ENCODE data around the gene CHMP4B.
"Not testable (repeated sequence)": the region's sequence is repeated elsewhere in the genome, so short reads cannot be mapped to it uniquely, and the experiment has no call there.

CHMP4B gene

DNA sequence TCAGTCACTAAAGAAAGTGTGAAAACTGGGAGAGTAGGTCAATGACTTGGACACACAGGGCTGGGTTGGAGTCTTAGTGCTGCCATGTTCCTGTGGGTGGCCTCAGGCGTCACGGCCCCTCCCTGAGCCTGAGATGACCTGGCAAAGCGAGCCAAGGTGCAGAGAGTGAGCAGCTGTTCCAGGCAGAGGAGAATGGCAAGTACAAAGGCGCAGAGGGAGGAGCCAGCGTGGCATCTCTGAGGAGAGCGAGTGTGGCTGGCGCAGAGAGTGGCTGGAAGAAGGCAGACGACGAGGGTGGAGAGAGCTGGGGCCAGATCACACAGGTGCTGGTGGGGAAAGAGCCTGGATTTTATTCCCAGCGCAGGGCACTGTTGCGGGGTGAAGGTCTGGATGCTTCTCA is 20.6 kb upstream of the CHMP4B start:
- DNase-seq: no peak

DNA sequence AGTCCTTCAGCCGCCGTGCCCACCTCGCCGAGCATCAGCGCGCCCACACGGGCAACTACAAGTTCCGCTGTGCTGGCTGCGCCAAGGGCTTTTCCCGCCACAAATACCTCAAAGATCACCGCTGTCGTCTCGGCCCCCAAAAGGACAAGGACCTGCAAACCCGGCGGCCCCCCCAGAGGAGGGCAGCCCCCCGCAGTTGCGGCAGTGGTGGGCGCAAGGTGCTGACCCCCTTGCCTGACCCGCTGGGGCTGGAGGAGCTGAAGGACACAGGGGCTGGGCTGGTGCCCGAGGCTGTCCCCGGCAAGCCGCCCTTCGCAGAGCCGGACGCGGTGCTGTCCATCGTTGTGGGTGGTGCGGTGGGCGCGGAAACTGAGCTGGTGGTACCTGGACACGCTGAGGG is 20.1 kb upstream of the CHMP4B start:
- DNase-seq: no peak

DNA sequence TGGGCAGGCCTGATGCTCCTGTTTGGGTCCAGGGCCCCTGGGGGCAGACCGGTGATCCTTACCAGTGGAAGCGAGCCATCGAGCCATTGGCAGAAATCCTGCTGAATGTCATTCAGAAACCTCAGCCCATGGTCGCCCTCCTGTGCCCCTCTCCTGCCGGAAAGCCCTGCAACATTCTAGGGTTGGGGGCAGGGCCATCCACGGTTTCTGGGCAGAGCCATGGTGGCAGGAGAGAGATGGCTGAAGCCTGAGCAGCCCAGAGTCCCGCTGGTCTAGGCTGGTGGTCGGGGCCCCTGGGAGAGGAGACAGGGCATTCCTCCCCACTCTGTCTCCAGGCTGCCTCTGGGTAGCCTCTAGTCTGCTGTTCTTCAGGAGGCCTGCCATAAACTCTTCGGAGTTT is 19.6 kb upstream of the CHMP4B start:
- no peak for DNase-seq

DNA sequence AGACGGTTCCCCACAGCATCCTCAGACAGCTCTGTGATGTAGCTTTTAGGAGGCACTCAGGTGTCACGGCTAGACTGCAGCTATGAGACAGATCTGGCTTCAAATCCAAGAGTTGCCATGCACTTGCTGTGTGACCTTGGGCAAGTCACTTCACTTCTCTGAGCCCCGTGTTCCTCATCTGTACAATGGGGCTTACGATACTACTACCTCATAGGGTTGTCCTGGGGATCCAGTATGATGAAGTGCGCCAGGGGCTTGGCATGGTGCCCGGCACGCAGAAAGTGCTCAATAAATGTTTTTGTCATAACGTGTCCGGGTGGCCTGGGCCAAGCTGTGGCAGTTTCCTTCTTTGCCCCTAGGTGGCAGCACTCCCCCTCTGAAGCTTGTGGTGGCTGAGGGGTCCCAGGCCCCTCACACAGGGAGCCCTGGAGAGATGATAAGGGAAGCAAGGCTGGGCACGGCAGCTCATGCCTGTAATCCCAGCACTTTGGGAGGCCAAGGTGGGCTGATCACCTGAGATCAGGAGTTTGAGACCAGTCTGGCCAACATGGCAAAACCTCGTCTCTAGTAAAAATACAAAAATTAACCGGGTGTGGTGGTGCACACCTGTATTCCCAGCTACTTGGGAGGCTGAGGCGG is 19.1 kb upstream of the CHMP4B start:
- peak; percentile 16 to 46 (median 34) for DNase-seq

DNA sequence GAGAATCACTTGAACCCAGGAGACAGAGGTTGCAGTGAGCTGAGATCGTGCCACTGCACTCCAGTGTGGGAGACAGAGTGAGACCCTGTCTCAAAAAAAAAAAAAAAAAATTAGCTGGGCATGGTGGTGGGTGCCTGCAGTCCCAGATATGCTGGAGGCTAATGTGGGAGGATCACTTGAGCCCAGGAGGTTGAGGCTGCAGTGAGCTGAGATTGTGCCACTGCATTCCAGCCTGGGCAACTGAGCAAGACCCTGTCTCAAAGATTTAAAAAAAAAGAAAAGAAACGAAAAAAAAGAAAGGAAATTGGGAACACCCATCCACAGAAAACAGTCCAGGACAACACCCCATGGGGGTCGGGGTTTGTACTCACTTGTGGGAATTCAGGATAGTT is 18.6 kb upstream of the CHMP4B start:
- not testable (repeated sequence) for DNase-seq

DNA sequence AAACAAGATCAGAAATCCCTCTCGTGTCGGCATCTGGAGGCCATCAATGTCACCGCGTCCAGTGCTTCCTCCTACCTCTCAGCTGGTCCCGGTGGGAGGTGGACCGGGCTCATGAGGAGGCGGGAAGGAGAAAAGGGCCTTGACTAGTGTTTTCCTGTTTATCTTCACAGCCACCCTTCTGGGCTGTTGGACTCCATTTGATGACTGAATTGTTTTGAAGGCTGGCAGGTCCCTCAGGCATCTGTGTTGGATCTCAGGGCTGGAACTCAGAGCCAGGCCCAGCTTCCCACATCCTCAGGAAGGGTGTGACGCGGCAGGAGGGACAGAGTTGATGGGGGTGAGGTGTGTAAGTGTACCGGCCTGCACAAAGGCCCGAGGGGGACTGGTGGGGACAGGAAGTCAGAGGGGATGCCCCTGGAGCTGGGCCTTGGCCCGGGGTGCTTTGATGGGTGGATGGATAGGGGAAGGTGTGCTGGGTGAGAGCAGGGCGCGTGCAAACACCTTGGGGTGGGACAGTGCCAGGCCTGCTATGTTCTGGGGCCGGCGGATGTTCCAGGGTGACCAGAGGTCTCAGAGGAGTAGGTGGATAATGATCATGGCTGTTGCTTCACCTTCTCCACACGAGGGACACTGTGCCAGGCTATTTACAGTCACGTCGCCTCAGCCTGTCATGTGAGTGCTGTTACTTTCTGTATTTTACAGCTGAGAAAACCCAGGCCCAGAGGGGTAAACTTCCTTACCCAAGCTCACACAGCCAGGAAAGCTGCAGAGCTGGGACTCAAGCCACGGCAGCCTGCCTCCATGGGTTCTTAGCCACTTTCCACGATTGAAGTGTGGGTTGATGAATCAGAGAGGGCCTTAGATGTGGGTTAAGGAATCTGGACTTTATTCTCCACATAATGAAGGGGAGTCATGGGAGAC is 17.9 kb upstream of the CHMP4B start:
- no peak for DNase-seq

DNA sequence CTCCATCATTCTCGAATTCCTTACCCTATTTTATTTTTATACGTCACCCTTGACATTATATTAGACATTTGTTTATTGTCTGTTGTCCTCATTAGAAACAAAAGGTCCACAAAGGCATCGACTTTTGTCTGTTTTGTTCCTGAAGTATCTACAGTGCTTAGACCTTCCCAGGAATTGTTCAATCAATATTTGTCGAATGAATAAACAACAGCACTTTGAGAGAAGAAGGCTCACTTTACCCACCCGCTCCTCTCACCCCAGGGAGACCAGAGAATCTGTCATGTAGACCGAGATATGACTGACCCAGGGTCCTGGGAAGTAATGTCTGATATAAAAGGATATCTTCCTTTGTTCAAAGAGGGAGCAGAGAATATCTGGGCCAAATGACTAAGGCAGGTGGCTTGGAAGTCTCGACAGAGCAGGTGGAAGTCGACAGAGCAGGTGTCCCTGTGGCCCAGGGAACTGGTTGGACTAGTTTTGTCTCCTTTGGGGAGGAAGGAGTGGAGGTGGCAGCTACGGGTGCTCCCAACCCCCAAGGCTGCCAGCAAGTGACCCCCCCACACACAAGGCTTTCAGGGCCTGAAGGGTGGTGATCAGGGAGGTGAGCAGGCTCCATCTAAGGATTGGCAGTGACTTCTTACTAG is 14.8 kb upstream of the CHMP4B start:
- DNase-seq: no peak

DNA sequence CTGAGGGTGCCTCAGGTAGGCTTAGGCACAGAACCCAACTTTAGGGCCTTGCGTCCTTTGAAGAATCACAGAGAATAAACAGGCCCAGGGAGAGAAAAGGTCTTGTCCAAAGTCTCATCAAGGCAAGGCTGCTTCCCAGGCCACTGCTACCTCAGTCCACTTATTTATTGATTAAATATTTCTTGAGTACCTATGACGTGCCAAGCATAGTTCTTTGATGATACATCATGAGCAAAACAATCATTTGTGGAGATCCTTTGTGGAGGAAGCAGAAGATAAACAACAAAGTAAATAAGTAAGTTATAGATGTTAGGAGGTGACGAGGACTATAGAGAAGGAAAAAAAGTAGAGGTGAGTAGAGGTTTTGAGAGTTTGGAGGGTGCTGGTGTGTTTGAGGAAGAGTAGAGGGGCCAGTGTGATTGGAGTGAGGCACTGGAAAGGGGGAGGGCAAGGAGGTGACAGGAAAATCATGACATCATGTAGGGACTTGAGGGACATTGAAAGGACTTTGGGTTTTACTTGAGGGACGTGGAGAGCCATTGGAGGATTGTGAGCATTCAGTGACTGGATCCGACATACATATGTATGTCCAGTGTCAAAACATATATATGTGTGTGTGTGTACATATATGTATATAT is 14.1 kb upstream of the CHMP4B start:
- no peak for DNase-seq

DNA sequence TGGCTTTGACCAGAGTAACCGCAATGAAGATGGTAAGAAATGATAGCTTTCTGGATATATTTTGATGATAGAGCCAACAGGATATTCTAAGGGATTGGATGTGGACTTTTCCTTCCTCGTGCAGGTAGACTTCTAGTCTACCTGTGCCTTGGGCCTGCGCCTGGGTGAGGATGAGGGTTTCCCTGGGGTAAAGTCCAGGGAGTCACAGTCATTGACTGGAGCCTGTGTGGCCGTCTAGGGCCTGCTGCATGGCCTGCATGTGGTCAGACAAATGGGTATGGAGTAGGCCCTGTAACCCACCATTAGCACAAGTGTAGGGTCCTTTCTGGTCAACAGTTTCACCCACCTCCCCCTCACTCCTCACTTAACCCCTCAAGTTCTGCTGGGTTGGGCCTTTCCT is 12.7 kb upstream of the CHMP4B start:
- no peak for DNase-seq

DNA sequence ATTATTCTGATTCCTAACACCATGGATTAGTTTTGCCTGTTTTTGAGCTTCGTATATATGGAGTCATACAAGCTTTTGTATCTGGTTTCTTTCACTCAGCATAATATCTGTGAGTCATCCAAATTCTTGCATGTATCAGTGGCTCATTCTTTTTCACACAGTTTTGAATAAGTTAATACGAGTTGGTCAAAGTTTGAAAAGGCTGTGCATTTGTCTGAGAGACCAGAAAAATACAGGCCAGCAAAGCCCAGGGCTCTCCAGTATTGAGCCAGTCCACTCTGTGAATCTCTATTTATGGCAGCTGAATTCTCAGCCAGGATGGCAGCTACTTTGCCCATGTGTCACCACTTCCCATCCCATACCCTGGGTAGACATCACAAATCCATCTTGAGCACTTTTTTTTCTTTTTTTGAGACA is 7.2 kb upstream of the CHMP4B start:
- no peak for DNase-seq

DNA sequence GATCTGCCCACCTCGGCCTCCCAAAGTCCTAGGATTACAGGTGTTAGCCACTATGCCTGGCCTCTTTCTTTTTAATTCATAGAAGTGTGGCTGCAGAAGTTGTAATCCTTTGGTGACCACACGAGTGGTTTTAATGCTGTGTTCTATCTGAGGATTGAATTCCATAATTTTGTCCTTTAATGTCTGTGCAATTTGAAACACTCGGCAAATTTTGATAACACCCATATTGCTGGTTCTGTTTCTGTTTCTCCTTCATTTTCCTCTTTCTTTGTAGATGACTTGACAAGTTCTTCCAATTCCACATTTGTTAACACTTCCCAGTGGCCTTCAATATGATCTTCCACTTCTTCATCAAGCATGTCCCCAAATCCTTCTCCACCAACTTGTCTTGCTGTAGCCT is 2.8 kb upstream of the CHMP4B start:
- DNase-seq: no peak

DNA sequence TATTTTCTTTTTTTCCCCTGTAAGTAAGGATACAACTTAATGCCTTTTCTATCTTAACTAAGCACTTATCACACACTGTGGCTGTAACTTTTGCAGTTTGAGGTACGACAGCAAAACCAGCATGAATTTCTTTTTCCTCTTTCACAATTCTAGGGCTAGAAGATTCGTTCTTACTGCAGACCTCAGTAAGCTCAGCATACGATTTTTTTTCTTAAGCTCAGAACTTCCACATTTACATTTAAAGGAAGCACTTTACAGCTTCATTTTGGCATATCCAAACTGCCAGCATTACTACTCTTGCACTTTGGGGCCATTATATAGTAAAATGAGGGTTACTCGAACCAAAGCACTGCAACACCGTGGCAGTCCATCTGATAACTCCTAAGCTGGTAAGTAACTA is 889 bp upstream of the CHMP4B start:
- no peak for DNase-seq

DNA sequence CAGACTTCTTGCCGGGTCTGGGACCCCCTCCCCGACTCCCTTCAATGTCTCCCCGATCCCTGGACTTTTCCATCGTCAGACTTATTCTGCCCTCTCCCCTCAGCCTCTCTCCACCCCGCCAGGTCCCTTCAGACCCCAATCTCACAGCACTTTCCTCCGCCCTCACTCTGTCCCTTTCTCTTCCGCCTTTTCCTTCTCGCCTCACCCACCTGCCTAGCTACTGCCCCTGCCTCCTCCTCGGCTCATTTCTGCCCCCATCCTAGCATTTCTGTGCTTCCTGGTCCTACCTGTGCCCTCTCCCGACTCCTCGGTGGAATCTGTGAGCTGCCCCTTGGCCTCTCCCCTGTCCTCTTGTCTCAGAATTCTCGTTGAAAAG is 616 bp downstream of the CHMP4B start:
- DNase-seq: peak in 2 of 6 experiments; percentile 19 to 36

DNA sequence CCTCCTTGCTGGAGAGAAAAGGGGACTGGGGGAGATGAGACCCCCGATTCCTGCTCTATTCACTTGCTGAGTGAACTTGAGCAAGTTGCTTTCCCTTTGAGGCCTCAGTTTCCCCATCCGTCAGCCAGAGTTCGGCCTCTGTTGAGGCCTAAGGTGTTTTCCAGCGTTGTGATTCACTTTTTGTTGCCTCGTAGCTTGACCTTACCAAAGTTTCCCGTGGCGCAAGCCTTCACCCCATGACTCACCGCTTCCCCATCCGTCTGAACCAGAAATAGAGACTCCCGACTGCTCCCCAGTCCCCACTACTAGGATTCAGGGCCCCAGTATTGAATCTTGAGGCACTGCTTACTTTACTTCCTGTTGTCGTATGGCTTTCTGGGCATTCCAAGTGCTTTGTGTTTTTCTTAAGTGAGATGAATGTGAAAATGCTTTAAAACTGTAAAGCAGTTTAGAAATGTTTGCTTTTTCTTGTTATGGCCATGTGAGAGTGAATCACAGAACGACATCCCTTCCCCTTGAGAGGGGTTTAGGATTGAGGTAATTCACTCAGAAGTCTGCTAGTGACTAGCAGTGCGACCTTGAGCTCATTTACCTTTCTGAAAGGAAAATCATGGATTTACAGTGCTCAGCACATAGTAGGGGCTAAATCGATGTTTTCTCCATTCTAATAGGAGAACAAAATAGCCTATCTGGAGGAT is 1.2 kb downstream of the CHMP4B start:
- peak in 1 of 6 experiments; percentile 7 for DNase-seq

DNA sequence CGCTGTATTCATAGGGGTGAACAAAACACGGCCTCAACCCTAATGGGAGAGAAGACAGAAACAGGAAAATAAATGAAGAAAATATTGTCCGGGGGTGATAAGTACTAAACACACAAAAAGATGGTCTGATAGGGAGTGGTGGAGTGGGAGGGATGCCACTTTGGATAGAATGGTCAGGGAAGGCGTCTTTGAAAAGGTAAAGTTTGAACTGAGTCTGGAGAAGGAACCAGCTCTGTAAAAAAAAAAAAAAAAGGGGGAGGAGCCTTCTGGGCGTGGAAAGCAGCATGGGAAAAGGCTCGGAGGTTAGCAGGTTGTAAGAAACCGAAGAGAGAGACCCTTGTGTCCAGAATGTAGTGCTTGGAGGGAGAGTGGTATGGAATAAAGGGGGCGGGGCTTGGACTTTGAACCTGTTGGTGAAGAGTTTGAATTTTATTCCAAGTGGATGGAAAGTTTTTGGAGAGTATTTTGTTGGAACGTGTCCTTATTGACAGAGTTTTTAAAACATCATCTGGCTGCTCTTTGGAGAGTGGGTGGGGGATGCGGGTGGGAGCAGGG is 1.8 kb downstream of the CHMP4B start:
- no peak for DNase-seq

DNA sequence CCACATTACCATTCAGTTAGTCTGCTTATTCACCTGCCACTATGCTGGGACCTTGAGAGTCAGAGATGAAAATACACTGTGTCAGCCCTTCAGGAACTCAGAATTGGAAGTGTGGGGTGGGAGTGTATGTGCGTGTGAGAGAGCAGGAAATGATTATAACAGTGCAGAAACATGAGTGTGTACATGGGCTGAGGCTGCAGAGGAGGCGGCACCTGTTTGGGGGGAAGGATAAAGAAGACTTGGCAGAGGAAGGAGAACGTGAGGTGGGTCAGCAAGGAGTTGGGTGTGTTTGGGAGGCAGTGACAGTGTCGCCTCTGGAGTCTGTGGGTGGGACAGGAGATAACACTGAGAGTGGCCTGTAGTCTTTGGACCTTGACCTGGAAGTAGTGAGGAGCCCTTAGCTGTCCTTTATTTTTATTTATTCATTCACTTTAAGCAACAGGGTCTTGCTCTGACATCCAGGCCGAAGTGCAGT is 3.1 kb downstream of the CHMP4B start:
- peak in 2 of 6 experiments; percentile 2 to 14 for DNase-seq

DNA sequence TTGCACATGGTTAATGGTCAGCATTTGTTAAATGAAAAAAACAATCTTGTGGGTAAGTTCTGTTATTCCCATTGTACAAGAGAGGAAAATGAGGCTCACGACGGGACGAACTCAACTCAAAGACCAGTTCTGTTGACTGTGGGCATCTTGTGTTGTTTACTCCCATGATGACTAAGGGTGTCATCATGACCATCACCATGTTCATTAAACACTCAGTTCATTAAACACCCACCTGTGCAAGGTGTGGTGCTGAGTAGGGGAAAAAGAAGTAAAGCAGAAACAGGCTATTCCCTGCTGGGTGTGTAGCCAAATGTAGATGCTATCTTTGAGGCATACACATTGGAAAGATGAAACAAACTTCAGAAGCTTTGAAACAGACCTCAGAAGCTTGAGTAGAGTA is 4.5 kb downstream of the CHMP4B start:
- no peak for DNase-seq

DNA sequence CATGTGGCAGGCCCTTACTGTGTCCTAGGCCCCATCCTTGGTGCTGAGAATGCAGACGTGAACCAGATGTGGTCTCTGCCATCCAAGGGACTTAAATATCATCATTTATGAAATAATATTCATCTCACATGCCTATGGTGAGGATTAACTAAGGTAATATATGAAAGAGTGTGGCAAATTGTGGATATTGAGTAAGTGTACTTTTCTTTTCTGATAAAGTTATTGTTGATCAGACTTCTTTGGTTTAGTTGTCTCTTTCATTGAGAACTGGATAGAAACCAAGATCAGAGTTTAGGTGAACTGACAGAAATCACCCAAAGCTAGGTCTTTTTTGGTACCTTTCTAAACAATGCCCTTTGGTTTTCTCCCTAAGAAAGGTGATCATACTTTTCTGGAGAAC is 5.0 kb downstream of the CHMP4B start:
- DNase-seq: no peak

DNA sequence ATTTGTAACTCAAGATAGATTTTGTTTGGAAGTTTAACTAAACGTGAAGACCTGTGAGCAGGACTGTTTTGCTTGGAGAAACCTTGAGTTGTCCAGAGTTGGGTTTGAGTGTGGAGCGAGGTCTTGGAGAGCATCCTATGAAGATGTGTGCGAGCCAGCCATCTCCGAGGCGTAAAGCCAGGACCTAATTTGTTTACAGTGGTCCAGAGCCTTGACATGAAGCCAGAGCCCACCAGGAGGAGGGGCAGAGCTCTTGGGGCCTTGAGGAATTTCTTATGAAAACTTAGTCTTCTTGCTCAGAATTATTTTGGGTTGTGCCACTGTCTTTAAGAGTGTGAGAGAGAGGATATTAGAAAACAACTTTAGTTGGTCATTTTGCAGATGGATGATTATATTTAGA is 6.3 kb downstream of the CHMP4B start:
- no peak for DNase-seq

DNA sequence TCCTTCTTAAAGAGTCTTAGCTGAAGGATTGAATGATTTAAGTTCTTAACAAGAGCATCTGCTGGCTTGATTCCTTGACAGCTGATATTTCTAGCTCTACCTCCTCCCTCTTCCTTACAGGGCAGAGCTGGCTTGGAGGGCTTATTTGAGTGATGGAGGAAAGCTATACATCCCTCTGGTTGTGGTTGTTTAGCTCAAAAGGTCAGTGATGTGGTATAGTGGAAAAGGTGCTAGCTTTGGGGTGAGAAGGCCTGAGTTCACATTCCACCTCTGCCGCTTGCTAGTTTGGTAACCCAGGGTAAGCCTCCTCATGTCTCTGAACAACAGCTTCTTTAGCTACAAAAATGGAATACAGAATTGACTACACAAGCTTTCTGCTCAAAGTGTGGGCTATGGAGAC is 8.3 kb downstream of the CHMP4B start:
- no peak for DNase-seq

DNA sequence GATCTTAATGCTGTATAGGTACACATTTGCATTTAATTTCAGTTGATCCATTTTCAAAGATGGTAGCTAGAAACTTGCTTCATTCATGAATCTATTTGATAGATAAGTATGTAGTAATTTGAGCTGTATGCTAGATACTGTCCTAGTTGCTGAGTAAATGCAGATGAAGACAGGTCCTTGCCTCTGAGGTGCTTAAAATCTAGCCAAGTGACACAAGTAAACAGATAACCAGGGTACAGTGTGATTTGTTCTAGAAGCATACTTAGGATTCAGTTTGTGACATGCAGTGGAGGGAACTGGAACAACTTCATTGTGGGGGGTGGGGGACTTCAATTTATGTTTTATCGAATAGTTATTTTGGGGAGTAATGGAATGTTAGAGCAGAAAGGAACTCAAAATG is 9.2 kb downstream of the CHMP4B start:
- DNase-seq: no peak

DNA sequence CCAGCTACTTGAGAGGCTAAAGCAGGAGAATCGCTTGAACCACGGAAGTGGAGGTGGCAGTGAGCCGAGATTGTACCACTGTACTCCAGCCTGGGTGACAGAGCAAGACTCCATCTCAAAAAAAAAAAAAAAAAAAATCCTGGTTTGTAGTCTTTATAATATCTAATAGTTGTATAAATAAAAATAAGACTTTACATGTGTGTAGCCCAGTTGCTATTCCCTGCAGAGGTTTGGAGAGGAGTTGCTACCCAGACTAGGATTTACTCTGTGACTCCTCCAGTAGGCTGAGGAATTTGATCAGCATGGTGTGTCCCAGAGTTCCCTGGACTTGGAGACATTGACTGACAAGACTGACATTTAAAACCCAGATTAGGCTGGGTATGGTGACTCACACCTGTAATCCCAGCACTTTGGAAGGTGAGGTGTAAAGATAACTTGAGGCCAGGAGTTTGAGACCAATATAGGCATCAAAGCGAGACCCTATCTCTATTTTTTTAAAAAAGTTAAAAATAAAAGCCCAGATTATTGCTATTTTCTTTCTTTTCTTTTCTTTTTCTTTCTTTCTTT is 10.2 kb downstream of the CHMP4B start:
- no peak for DNase-seq

Measured in stimulated activated naive CD4-positive, alpha-beta T cell (primary cell).